RWPE1 (cell line): ENCODE data around the gene NACAD.
"Not testable (repeated sequence)": the region's sequence is repeated elsewhere in the genome, so short reads cannot be mapped to it uniquely, and the experiment has no call there.

Experiments used
- CTCF ChIA-PET: fragments of 350-600 bp; sonication (Branson Sonifier 250); formaldehyde crosslinking; extraction: SDS; loops from one replicate; lab custom pipeline; 2021; lab: Yijun Ruan, JAX
- POLR2A ChIA-PET: fragments of 400-600 bp; formaldehyde crosslinking; extraction: SDS; loops from one replicate; lab custom pipeline; 2020; ENCODE audit warnings: antibody characterized with exemption; ENCODE audit not compliant: low non-redundant PET; lab: Yijun Ruan, JAX
- DNase-seq: peaks from one replicate; pipeline ENCODE4 v3.0.0; 2012; ENCODE audit warnings: low spot score
- H3K27ac ChIP-seq: fragments of 450-650 bp; 2 replicates; pipeline ENCODE4 v1.5.1; 2017
- CTCF ChIP-seq: fragments of 450-650 bp; conservative IDR thresholded peaks from 2 replicates; pipeline ENCODE4 v1.5.1; 2017; ENCODE audit warnings: low read depth, mild to moderate bottlenecking

NACAD gene

DNA sequence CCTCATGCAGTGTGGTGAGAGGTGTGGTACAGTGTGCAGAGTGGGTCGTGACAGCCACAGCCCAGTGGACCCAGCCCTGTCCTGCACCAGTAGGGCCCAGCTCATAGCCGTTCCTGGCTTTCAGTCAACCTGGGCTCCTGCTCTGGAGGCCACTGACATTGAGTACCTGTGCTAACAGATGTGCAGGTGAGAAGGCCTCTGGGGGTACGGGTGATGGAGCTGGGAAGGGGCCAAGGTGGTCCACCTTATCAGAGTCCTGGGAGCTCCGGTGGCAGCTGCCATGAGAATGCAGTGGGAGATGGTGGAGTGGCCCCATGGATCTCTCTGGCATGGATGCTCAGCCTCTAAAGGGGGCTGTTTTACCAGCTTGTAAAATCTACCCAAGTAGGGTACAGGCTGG is 28.8 kb upstream of the NACAD start:
- no peak for DNase-seq
- no peak for TF ChIP-seq CTCF
- CTCF ChIA-PET: no interaction called here
- POLR2A ChIA-PET: no interaction called here
- no peak overlapping the region for H3K27ac ChIP-seq

GRCh38 chr7:45116048-45116447 is 27.3 kb upstream of the NACAD start:
- POLR2A ChIA-PET: no interaction called here

GRCh38 chr7:45114926-45115325 is 26.2 kb upstream of the NACAD start:
- ChIA-PET POLR2A (no interaction called here), CTCF (no interaction called here)
- no peak for DNase-seq
- TF ChIP-seq CTCF: no peak
- H3K27ac ChIP-seq: no peak overlapping the region

More at GRCh38 chr7:45116048-45116447, 27.3 kb upstream of the NACAD start:
- CTCF ChIA-PET: no interaction called here
- no peak for DNase-seq
- no peak for TF ChIP-seq CTCF
- no peak overlapping the region for H3K27ac ChIP-seq

GRCh38 chr7:45114257-45114656 is 25.5 kb upstream of the NACAD start:
- CTCF ChIA-PET, H3K27ac ChIP-seq, POLR2A ChIA-PET, DNase-seq: not testable (repeated sequence)

DNA sequence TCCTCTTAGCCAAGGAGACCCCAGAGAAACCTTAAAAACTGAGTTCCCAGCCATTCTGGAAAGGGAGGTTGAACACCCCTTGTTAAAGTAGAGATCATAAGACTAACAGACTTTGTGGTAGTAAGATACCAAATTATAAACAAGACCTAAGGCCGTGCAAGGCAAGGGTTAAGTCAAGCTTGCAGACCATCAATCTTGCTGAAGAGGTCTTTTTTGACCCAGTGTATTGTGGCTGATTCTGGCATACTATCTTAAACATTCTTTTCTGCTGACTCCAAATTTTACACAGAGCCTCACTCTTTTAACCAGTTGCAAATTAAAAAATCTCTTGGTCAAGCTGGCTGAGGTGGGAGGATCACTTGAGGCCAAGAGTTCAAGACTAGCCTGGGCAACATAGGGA is 23.9 kb upstream of the NACAD start:
- CTCF ChIA-PET: no interaction called here
- peak overlapping the region; percentile 93; the same call in 1 of the 2 replicates for H3K27ac ChIP-seq
- POLR2A ChIA-PET: no interaction called here
- no peak for TF ChIP-seq CTCF
- no peak for DNase-seq

DNA sequence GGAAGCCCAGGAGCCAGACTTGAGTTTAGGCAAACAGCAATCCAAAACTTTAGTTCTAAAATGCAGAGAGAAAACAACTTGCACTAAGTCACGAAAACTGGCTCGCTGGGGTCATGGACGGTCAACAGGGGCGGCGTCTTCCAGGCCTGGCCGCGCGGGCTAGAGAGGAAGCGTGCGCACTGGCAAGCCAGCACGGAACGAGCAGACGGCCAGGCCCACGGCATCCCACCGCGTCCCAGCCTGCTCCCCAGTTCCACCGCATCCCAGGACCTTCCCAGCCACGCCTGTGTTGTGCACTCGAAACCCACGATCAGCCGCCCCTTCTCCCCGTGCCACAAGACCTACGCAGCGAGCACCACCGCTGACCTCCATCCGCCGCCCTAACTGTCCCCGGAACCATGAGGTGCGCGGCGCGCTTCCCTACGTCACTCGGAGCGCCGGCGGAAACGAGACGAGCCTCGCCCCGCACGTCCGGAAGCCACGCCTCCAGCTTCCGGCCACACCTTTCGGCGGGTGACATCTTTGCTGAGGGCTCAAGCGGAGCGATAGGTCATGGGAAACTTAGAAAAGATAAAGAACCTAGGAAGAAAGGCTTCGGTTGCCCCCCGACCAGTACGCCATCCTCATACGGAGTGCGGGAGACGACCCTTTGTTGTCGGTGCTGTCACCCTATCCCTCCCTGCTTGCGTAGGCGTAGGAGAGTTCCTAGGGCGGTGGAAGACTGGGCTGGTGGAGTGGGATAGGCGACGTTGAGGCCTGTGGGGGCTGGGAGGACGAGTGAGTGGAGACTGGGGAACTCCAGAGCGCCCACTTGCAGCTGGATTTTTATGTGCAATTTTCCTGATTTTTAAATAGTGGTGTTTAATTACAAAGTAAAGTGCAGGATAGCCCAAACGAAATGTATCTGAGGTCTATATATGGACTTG is 22.8 kb upstream of the NACAD start, which contains the start of gene TBRG4:
TSS of gene TBRG4 (minus strand) at position 400 of the 926 bp plus-strand sequence. CDS start 2,460 bp downstream, outside the sequence.
- H3K27ac ChIP-seq: peak within 1 kb of the TSS; percentile 93
- POLR2A ChIA-PET: interaction anchor here (0.5 to 1.3 kb wide), 5 partner anchors 9 to 246 kb away, joined by 3 to 6 read pairs (median 3); no protein-coding TSS in a partner anchor
- DNase-seq: peak; percentile 93
- no peak; the same call in 1 of the 2 replicates for TF ChIP-seq CTCF
- CTCF ChIA-PET: interaction anchor here (0.6 to 1.2 kb wide), 3 partner anchors 25 to 138 kb away, joined by 3 to 4 read pairs (median 3); no protein-coding TSS in a partner anchor
